NCI-H2081 (cell line): ENCODE results near the gene DPM2.

Experiments used
- DNase-seq, 2 experiments: peaks; one replicate each; lab custom pipeline; 2025; lab: John Stamatoyannopoulos, UW

The DPM2 gene

GRCh38 chr9:127973169-127974000 lies 35.7 kb upstream of the DPM2 start:
- peak in 1 of 2 experiments; percentile 58 for DNase-seq

GRCh38 chr9:127972236-127972871 lies 34.7 kb upstream of the DPM2 start:
- no peak for DNase-seq

GRCh38 chr9:127971357-127972235 lies 33.9 kb upstream of the DPM2 start:
- peak in 1 of 2 experiments; percentile 45 for DNase-seq

GRCh38 chr9:127970401-127971313 lies 33.0 kb upstream of the DPM2 start:
- peak; percentile 85 to 95 for DNase-seq

GRCh38 chr9:127968700-127969383 lies 31.2 kb upstream of the DPM2 start:
- peak; percentile 63 to 84 for DNase-seq

- DNase-seq: no peak
These were observed 30.4 kb upstream of the DPM2 start for GRCh38 chr9:127968042-127968441.

GRCh38 chr9:127967151-127967809 lies 29.6 kb upstream of the DPM2 start:
- DNase-seq: no peak

GRCh38 chr9:127966416-127967150 lies 28.9 kb upstream of the DPM2 start:
- DNase-seq: peak in 1 of 2 experiments; percentile 45

- no peak for DNase-seq
These were observed 28.3 kb upstream of the DPM2 start for GRCh38 chr9:127965953-127966352.

GRCh38 chr9:127963359-127964064 lies 25.9 kb upstream of the DPM2 start:
- DNase-seq: peak in 1 of 2 experiments; percentile 26

- peak in 1 of 2 experiments; percentile 66 for DNase-seq
These were observed 25.3 kb upstream of the DPM2 start for GRCh38 chr9:127963041-127963358.

- no peak for DNase-seq
These were observed 24.6 kb upstream of the DPM2 start for GRCh38 chr9:127962278-127962677.

- no peak for DNase-seq
These were observed 24.0 kb upstream of the DPM2 start for GRCh38 chr9:127961613-127962155.

GRCh38 chr9:127961155-127961490 lies 23.5 kb upstream of the DPM2 start:
- DNase-seq: no peak

- peak; percentile 73 to 79 for DNase-seq
These were observed 22.9 kb upstream of the DPM2 start for GRCh38 chr9:127960410-127961154.

- DNase-seq: no peak
These were observed 22.3 kb upstream of the DPM2 start for GRCh38 chr9:127959841-127960409.

GRCh38 chr9:127959398-127959797 lies 21.7 kb upstream of the DPM2 start:
- no peak for DNase-seq

- no peak for DNase-seq
These were observed 21.1 kb upstream of the DPM2 start for GRCh38 chr9:127958728-127959127.
